DMS 273 (cell line): Measurements from ENCODE around the gene ABCF2.

ENCODE experiments used
- DNase-seq: peaks from one replicate; lab custom pipeline; 2025; ENCODE audit not compliant: unreplicated experiment; lab: John Stamatoyannopoulos, UW

Gene ABCF2

GRCh38 chr7:151175047-151175792 is 51.8 kb downstream of the ABCF2 start:
- no peak for DNase-seq

GRCh38 chr7:151174246-151175046 is 52.6 kb downstream of the ABCF2 start:
- DNase-seq = no peak

- no peak for DNase-seq
These were observed 53.4 kb downstream of the ABCF2 start for GRCh38 chr7:151173386-151174245.

GRCh38 chr7:151172273-151173141 is 54.5 kb downstream of the ABCF2 start:
- peak; percentile 94 for DNase-seq

- no peak for DNase-seq
These were observed 58.2 kb downstream of the ABCF2 start for GRCh38 chr7:151168787-151169162.

- DNase-seq = peak; percentile 87
These were observed 58.8 kb downstream of the ABCF2 start for GRCh38 chr7:151168003-151168786.

- DNase-seq = peak; percentile 76
These were observed 59.6 kb downstream of the ABCF2 start, which contains the start of gene GBX1 for GRCh38 chr7:151167197-151167961. GBX1 (minus strand) TSS chr7:151167694; CDS start chr7:151167548, 146 bp downstream.

- DNase-seq = peak; percentile 61
These were observed 60.3 kb downstream of the ABCF2 start for GRCh38 chr7:151166629-151167196.
